Measurements from ENCODE around the gene UTS2. TPM values are rescaled to one million over a fixed set of nuclear protein-coding genes. Genes with fewer than 3 reads are reported as not detected.

Gene UTS2
- total RNA-seq, 1 donor from 2014 or later: not detected

GRCh38 chr1:7810395-7810794 is 42.5 kb downstream of the UTS2 start:
- DNase-seq (ENCODE audit: extremely low spot score, unreplicated experiment): no peak
- no peak for TF ChIP-seq CTCF (IDR thresholded peaks at IDR 0.05)
- peaks cover 19% of the 10 kb centered on the region for H3K9me3 Mint-ChIP-seq (ENCODE audit: unreplicated experiment)
- H3K27ac Mint-ChIP-seq (ENCODE audit: unreplicated experiment): no peak overlapping the region
- H3K27me3 Mint-ChIP-seq (ENCODE audit: unreplicated experiment): no peaks in the 10 kb centered on the region
- H3K4me1 Mint-ChIP-seq (ENCODE audit: unreplicated experiment): peaks cover 7% of the 10 kb centered on the region
- peaks cover 30% of the 10 kb centered on the region for H3K36me3 Mint-ChIP-seq (ENCODE audit: unreplicated experiment)
- H3K4me3 Mint-ChIP-seq (ENCODE audit: unreplicated experiment): no peak overlapping the region

- peaks cover 33% of the 10 kb centered on the region for H3K36me3 Mint-ChIP-seq (ENCODE audit: unreplicated experiment)
- no peaks in the 10 kb centered on the region for H3K27me3 Mint-ChIP-seq (ENCODE audit: unreplicated experiment)
- DNase-seq (ENCODE audit: extremely low spot score, unreplicated experiment): no peak
- H3K27ac Mint-ChIP-seq (ENCODE audit: unreplicated experiment): no peak overlapping the region
- H3K9me3 Mint-ChIP-seq (ENCODE audit: unreplicated experiment): peaks cover 15% of the 10 kb centered on the region
- peaks cover 7% of the 10 kb centered on the region for H3K4me1 Mint-ChIP-seq (ENCODE audit: unreplicated experiment)
- no peak for TF ChIP-seq CTCF (IDR thresholded peaks at IDR 0.05)
- no peak overlapping the region for H3K4me3 Mint-ChIP-seq (ENCODE audit: unreplicated experiment)
Observed at GRCh38 chr1:7809742-7810141, 43.1 kb downstream of the UTS2 start.

- H3K4me3 Mint-ChIP-seq (ENCODE audit: unreplicated experiment): no peak overlapping the region
- peaks cover 6% of the 10 kb centered on the region for H3K9me3 Mint-ChIP-seq (ENCODE audit: unreplicated experiment)
- H3K4me1 Mint-ChIP-seq (ENCODE audit: unreplicated experiment): peaks cover 7% of the 10 kb centered on the region
- no peak for DNase-seq (ENCODE audit: extremely low spot score, unreplicated experiment)
- peak; percentile 59 for TF ChIP-seq CTCF (IDR thresholded peaks at IDR 0.05)
- no peaks in the 10 kb centered on the region for H3K27me3 Mint-ChIP-seq (ENCODE audit: unreplicated experiment)
- H3K27ac Mint-ChIP-seq (ENCODE audit: unreplicated experiment): no peak overlapping the region
- H3K36me3 Mint-ChIP-seq (ENCODE audit: unreplicated experiment): peaks cover 23% of the 10 kb centered on the region
Observed at GRCh38 chr1:7808253-7808844, 44.5 kb downstream of the UTS2 start.

- no peaks in the 10 kb centered on the region for H3K27me3 Mint-ChIP-seq (ENCODE audit: unreplicated experiment)
- H3K27ac Mint-ChIP-seq (ENCODE audit: unreplicated experiment): no peak overlapping the region
- no peak for DNase-seq (ENCODE audit: extremely low spot score, unreplicated experiment)
- no peaks in the 10 kb centered on the region for H3K9me3 Mint-ChIP-seq (ENCODE audit: unreplicated experiment)
- H3K4me3 Mint-ChIP-seq (ENCODE audit: unreplicated experiment): no peak overlapping the region
- H3K4me1 Mint-ChIP-seq (ENCODE audit: unreplicated experiment): peaks cover 7% of the 10 kb centered on the region
- H3K36me3 Mint-ChIP-seq (ENCODE audit: unreplicated experiment): peaks cover 7% of the 10 kb centered on the region
- no peak for TF ChIP-seq CTCF (IDR thresholded peaks at IDR 0.05)
Observed at GRCh38 chr1:7805460-7805859, 47.4 kb downstream of the UTS2 start.

Other genes starting within 250 kb of the UTS2 start
- 112 and 116 TPM in 2 replicates for gene VAMP3, start 81.8 kb downstream of the UTS2 start, total RNA-seq
- 8.5 and 8.8 TPM in 2 replicates for gene PER3, start 68.8 kb downstream of the UTS2 start, total RNA-seq
- gene TNFRSF9, start 87.8 kb upstream of the UTS2 start, total RNA-seq: not detected in 2 replicates
- gene PARK7, start 108.6 kb upstream of the UTS2 start, total RNA-seq: 263 and 264 TPM in 2 replicates
- 84.2 and 96.6 TPM in 2 replicates for gene ERRFI1, start 173.2 kb upstream of the UTS2 start, total RNA-seq